NCI-H446 (cell line): ENCODE measurements around the gene GM2A.
A peak's percentile ranks its signal among the peaks of the same experiment; 100 is the strongest.
"Not testable (repeated sequence)": the region's sequence is repeated elsewhere in the genome, so short reads cannot be mapped to it uniquely, and the experiment has no call there.

Source experiments
- DNase-seq, 2 experiments: peaks; one replicate each; lab custom pipeline; 2025; lab: John Stamatoyannopoulos, UW

GM2A gene

DNA sequence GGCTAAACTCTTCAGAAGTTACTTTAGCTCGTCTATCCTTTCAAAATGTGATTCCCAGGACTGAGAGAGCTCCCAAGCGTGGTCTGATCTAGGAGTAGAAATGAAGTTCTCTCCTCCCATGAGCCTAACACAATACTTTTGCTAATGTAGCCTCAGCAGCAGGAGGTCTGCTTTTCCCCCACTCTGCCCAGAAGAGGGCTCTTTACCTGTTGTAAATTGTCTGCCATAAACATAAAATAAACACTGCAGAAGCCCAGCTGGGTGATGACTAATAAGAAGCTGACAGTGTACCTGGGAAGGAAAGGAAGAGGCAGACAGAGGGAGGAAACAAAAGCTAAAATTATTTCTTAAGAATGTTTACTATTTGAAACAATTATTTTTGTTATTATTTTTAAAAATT, 35.2 kb downstream of the GM2A start:
- DNase-seq: no peak

DNA sequence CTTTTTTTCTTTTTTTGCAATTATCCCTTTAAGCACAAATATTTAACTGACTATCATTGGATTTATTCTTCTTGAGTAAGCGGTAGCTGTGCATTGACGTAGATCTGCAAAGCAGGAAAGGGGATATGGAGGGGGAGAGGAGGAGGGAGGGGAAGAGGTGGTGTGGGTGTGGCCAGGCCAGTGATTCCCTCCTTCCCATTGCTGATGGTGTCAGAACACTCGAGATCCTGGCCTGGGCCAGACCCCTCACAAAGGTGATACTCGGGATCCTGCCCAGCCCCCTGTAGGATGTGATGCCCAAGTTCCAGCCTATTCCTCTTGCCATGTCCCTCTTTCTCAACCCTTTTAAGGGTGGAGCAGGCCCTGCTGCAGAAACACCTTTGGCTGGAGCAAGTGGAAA, 40.6 kb downstream of the GM2A start:
- no peak for DNase-seq

GRCh38 chr5:151295138-151295537, 42.2 kb downstream of the GM2A start:
- no peak for DNase-seq

DNA sequence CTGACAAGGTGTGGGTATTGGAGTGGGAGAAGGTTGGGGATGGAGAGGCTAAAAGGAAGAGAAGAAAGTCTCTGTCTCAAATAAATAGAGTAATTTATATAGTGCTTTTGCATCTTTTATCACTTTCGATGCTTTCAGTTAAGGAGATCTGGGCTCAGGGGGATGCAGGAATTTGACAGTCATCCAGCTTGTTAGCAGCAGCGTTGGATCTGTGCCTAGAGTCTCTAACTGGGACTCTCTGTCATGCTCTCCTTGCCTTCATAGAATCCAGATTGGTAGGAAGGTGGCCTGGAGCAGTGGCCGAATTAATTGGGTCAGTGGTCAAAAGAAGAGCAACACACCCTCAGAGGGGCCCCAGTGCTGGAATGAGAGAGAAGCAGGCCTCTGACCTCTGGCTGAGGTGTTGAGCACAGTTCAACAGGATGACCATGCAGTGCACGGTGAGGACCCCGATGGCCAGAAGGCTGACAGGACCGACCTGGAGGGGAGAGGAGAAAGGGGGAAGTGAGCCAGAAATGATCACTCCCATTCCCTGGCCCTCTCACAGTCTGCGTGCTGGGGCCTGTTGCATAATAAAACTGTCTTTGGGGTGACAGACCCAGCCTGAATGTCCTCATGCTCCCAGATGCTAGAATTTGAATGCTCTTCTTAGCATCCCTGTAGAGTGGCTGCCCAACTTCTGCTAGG, 42.9 kb downstream of the GM2A start:
- DNase-seq: peak in 1 of 2 experiments; percentile 12

DNA sequence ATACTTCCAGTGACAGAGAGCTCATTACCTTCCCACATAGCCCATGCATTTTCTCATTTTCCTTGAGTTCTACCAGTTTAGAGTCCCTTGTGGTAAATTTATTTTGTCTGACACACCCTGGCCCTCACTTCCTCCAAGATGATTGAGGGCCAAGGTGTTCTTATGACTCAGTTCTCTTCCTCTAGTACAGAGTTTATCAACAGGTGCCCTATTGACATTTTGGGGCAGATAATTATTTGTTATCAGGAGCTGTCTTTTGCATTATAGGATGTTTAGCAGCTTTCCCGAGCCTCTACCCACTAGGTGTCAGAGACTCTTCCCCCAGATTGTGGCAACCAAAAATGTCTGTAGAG, 43.5 kb downstream of the GM2A start:
- no peak for DNase-seq

- no peak for DNase-seq
Measured at GRCh38 chr5:151296974-151297373, 44.0 kb downstream of the GM2A start.

GRCh38 chr5:151298063-151298855, 45.3 kb downstream of the GM2A start:
- peak; percentile 9 to 43 for DNase-seq

DNA sequence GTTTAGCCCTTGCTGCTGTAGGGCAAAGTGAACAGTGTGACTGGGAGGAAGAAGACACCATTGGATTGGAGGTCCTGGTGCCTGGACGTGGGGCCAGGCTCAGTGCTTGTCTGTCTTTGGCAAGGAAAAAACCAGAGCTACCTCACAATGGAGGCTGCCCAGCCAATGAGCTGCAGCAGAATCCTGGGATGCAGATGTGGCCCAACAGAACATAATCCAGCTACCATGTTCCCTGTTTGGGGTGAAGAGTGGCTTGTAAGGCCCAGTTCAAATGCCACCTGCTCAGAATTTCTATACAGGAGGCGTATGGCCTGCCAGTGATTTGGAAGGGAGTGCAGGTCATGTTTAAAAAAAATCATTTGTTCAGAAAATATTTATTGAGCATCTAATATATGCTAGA, 50.7 kb downstream of the GM2A start, which contains the start of gene SLC36A3:
Gene SLC36A3, minus strand, starts transcription at position 101 of the 400 bp plus-strand sequence. CDS start 412 bp downstream, outside the sequence.
- DNase-seq: no peak

DNA sequence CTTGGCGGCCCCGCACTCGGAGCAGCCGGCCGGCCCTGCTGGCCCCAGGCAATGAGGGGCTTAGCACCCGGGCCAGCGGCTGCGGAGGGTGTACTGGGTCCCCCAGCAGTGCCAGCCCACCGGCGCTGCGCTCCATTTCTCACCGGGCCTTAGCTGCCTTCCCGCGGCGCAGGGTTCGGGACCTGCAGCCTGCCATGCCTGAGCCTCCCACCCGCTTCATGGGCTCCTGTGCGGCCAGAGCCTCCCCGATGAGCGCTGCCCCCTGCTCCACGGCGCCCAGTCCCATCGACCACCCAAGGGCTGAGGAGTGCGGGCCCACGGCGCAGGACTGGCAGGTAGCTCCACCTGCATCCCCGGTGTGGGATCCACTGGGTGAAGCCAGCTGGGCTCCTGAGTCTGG, 56.3 kb downstream of the GM2A start:
- not testable (repeated sequence) for DNase-seq

GRCh38 chr5:151309821-151310220, 56.8 kb downstream of the GM2A start:
- not testable (repeated sequence) for DNase-seq

GRCh38 chr5:151310932-151311331, 57.9 kb downstream of the GM2A start:
- DNase-seq: no peak

GRCh38 chr5:151312756-151313324, 59.9 kb downstream of the GM2A start:
- DNase-seq: no peak

- DNase-seq: no peak
Measured at GRCh38 chr5:151313357-151313756, 60.4 kb downstream of the GM2A start.

DNA sequence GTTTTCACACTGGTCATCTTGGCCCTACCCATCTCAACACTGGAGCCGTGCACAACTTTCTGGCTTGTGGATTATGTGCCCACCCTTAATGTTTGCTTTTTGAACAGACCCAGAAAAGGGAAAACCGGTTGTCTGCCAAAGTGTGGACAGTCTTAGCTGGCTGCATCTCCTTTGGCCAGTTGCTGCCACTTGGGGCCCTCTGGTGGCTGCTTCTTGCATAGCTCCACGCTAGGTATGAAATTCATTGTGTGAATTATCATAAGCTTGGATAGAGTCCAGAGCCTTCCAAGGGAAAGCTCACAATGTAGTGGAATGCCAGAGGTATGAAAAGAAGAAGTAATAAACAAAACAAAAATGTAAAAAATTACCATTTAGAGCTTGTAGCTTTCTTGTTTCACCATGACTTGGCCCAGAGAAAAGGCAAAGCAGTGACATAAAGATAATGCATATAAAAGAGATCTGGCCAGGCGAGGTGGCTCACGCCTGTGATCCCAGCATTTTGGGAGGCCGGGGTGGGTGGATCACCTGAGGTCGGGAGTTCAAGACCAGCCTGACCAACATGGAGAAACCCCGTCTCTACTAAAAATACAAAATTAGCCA, 63.1 kb downstream of the GM2A start:
- peak in 1 of 2 experiments; percentile 63 for DNase-seq

DNA sequence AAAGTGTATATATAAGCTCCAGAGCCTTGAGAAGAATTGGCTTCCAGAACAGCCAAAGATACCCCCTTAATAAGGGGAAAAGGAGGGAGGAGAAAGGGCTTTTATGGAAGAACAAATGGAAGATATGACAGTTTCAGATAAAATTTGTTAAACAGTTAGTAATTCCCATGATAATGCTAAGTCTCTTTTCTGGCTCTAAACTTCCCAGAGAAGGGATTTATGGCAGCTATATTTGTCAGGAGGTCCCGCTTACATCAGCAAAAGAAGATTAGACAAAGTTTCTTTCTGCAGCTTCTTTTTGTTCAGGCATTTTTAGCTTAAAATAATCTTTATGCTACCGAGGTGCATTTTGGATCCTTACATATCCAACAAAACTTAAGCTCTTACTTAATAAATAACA, 64.9 kb downstream of the GM2A start:
- no peak for DNase-seq

- DNase-seq: peak in 1 of 2 experiments; percentile 9
Measured at GRCh38 chr5:151318850-151319732, 66.1 kb downstream of the GM2A start.
